IMR-90 (cell line): Measurements from ENCODE around the gene C20orf202. TPM values are rescaled to one million over a fixed set of nuclear protein-coding genes. Genes with fewer than 3 reads are reported as not detected.

Experiments
- ATAC-seq: fragments of 200-7000 bp; cut with Tn5 transposase; 2 replicates; pipeline ENCODE4 v1.9.1; 2020; ENCODE audit warnings: low read depth, mild to moderate bottlenecking, moderate library complexity
- BruUV-seq: library from RNA; stranded (reverse); fragments of 400-500 nt; replicated peaks from 2 replicates; lab custom pipeline; 2021; lab: Mats Ljungman, UMichigan
- CTCF ChIA-PET: fragments of 300-600 bp; formaldehyde crosslinking; extraction: SDS; loops from one replicate; lab custom pipeline; 2021; ENCODE audit warnings: antibody characterized with exemption; lab: Yijun Ruan, JAX
- POLR2A ChIA-PET: fragments of 300-600 bp; sonication (Branson Sonifier 250); formaldehyde crosslinking; loops from one replicate; lab custom pipeline; 2022; ENCODE audit warnings: antibody characterized with exemption; ENCODE audit not compliant: unreplicated experiment; lab: Charles Lee
- DNase-seq: peaks from one replicate; pipeline ENCODE4 v3.0.0; 2013
- H2AFZ ChIP-seq: replicated peaks from 2 replicates; pipeline ENCODE3; 2013; ENCODE audit warnings: low read length, mild to moderate bottlenecking; ENCODE audit not compliant: poor library complexity
- H2AK5ac ChIP-seq: 2 replicates; pipeline ENCODE4 v1.6.1; 2013; ENCODE audit warnings: low read depth, low read length, inconsistent platforms
- H2AK9ac ChIP-seq: replicated peaks from 2 replicates; pipeline ENCODE3; 2013; ENCODE audit warnings: mild to moderate bottlenecking, low read depth, low read length, moderate library complexity; ENCODE audit not compliant: poor library complexity
- H2BK120ac ChIP-seq: 2 replicates; pipeline ENCODE4 v1.6.1; 2013; ENCODE audit warnings: low read depth, low read length, inconsistent platforms
- H2BK15ac ChIP-seq: 3 replicates; pipeline ENCODE4 v1.6.1; 2013; ENCODE audit warnings: low read depth, low read length, inconsistent platforms
- H2BK20ac ChIP-seq: 2 replicates; pipeline ENCODE4 v1.6.1; 2013; ENCODE audit warnings: low read depth, mild to moderate bottlenecking, inconsistent platforms, low read length, moderate library complexity
- H2BK5ac ChIP-seq: 2 replicates; pipeline ENCODE4 v1.6.1; 2013; ENCODE audit warnings: mild to moderate bottlenecking, low read depth, low read length, inconsistent platforms; ENCODE audit not compliant: poor library complexity, severe bottlenecking
- H3K14ac ChIP-seq: replicated peaks from 2 replicates; pipeline ENCODE4 v1.6.1; 2013; ENCODE audit warnings: low read depth, low read length, inconsistent platforms
- H3K18ac ChIP-seq: 2 replicates; pipeline ENCODE4 v1.6.1; 2013; ENCODE audit warnings: low read depth, low read length, control low read depth
- H3K23ac ChIP-seq: 2 replicates; pipeline ENCODE4 v1.6.1; 2013; ENCODE audit warnings: low read depth, low read length, inconsistent platforms
- H3K27ac ChIP-seq: 2 replicates; pipeline ENCODE4 v1.5.1; 2013; ENCODE audit warnings: mild to moderate bottlenecking, control low read depth, low read length; ENCODE audit not compliant: insufficient read depth
- H3K27me3 ChIP-seq: 2 replicates; pipeline ENCODE4 v1.6.1; 2013; ENCODE audit warnings: low read length; ENCODE audit not compliant: control insufficient read depth, insufficient read depth
- H3K36me3 ChIP-seq: 2 replicates; pipeline ENCODE4 v1.6.1; 2013; ENCODE audit warnings: low read length, mixed read lengths; ENCODE audit not compliant: control insufficient read depth, insufficient read depth
- H3K4ac ChIP-seq: 2 replicates; pipeline ENCODE4 v1.6.1; 2013; ENCODE audit warnings: low read depth, low read length, inconsistent platforms
- H3K4me1 ChIP-seq: 2 replicates; pipeline ENCODE4 v1.6.1; 2013; ENCODE audit warnings: low read length, mixed read lengths; ENCODE audit not compliant: control insufficient read depth, insufficient read depth
- H3K4me2 ChIP-seq: 2 replicates; pipeline ENCODE4 v1.6.1; 2013; ENCODE audit warnings: low read depth, mild to moderate bottlenecking, control low read depth, low read length, moderate library complexity
- H3K4me3 ChIP-seq: 2 replicates; pipeline ENCODE4 v1.5.1; 2013; ENCODE audit warnings: low read depth, mild to moderate bottlenecking, control low read depth, low read length, moderate library complexity; ENCODE audit not compliant: insufficient read depth
- H3K56ac ChIP-seq: 2 replicates; pipeline ENCODE4 v1.6.1; 2013; ENCODE audit warnings: low read length, inconsistent platforms; ENCODE audit not compliant: insufficient read depth; ENCODE audit errors: extremely low read depth
- H3K79me1 ChIP-seq, 2 experiments: 2 replicates each; pipeline ENCODE4 v1.6.1; 2013; ENCODE audit warnings: low read length in 2 of 2, inconsistent platforms in 1 of 2, low read depth in 1 of 2
- H3K9ac ChIP-seq: 2 replicates; pipeline ENCODE4 v1.6.1; 2013; ENCODE audit warnings: low read depth, low read length, control low read depth
- H3K9me1 ChIP-seq: 2 replicates; pipeline ENCODE4 v1.6.1; 2013; ENCODE audit warnings: low read length, inconsistent platforms; ENCODE audit not compliant: insufficient read depth
- H3K9me3 ChIP-seq: 2 replicates; pipeline ENCODE4 v1.6.1; 2013; ENCODE audit warnings: low read length; ENCODE audit not compliant: control insufficient read depth, insufficient read depth
- H4K20me1 ChIP-seq: 2 replicates; pipeline ENCODE4 v1.6.1; 2013; ENCODE audit warnings: low read length, inconsistent platforms; ENCODE audit not compliant: insufficient read depth
- H4K5ac ChIP-seq: 2 replicates; pipeline ENCODE4 v1.6.1; 2013; ENCODE audit warnings: mild to moderate bottlenecking, low read depth, low read length, control low read depth
- H4K8ac ChIP-seq, 2 experiments: 2 replicates each; pipeline ENCODE4 v1.6.1; 2013; ENCODE audit warnings: low read depth in 2 of 2, low read length in 2 of 2, control low read depth in 1 of 2, inconsistent platforms in 1 of 2
- H4K91ac ChIP-seq: 2 replicates; pipeline ENCODE4 v1.6.1; 2013; ENCODE audit warnings: low read depth, low read length, inconsistent platforms; ENCODE audit not compliant: insufficient read depth
- BHLHE40 ChIP-seq: fragments of 150-350 bp; IDR thresholded peaks from 2 replicates; pipeline ENCODE4 v1.6.1; 2016; ENCODE audit warnings: mild to moderate bottlenecking, low read depth, low read length
- CEBPB ChIP-seq: IDR thresholded peaks from 2 replicates; pipeline ENCODE4 v1.6.1; 2012; ENCODE audit warnings: low read depth, low read length, improper control_type of control experiment
- CHD1 ChIP-seq: IDR thresholded peaks from 2 replicates; pipeline ENCODE4 v1.6.1; 2012; ENCODE audit warnings: low read depth, low read length, improper control_type of control experiment
- CTCF ChIP-seq: conservative IDR thresholded peaks from 2 replicates; pipeline ENCODE4 v1.5.1; 2012; ENCODE audit warnings: mild to moderate bottlenecking, low read depth, low read length, improper control_type of control experiment
- ELK1 ChIP-seq: fragments of 150-350 bp; IDR thresholded peaks from 2 replicates; pipeline ENCODE4 v1.6.1; 2016; ENCODE audit warnings: low read depth, mild to moderate bottlenecking, low read length, moderate library complexity, borderline replicate concordance
- FOS ChIP-seq: fragments of 150-350 bp; IDR thresholded peaks from 2 replicates; pipeline ENCODE4 v1.6.1; 2016; ENCODE audit warnings: low read depth, low read length
- MAFK ChIP-seq: IDR thresholded peaks from 2 replicates; pipeline ENCODE4 v1.6.1; 2012; ENCODE audit warnings: low read depth, low read length, improper control_type of control experiment
- MAZ ChIP-seq: IDR thresholded peaks from 2 replicates; pipeline ENCODE4 v1.6.1; 2012; ENCODE audit warnings: low read depth, mild to moderate bottlenecking, low read length, improper control_type of control experiment, moderate library complexity, borderline replicate concordance
- MXI1 ChIP-seq: IDR thresholded peaks from 2 replicates; pipeline ENCODE4 v1.6.1; 2012; ENCODE audit warnings: low read depth, mild to moderate bottlenecking, low read length, moderate library complexity, borderline replicate concordance
- NFE2L2 ChIP-seq: fragments of 150-350 bp; IDR thresholded peaks from 2 replicates; pipeline ENCODE4 v1.6.1; 2016; ENCODE audit warnings: low read depth, mild to moderate bottlenecking, low read length
- POLR2A ChIP-seq: IDR thresholded peaks from 2 replicates; pipeline ENCODE4 v1.6.1; 2012; ENCODE audit warnings: mild to moderate bottlenecking, low read depth, low read length
- RAD21 ChIP-seq: IDR thresholded peaks from 2 replicates; pipeline ENCODE4 v1.6.1; 2012; ENCODE audit warnings: low read length, improper control_type of control experiment
- RCOR1 ChIP-seq: IDR thresholded peaks from 2 replicates; pipeline ENCODE4 v1.6.1; 2012; ENCODE audit warnings: mild to moderate bottlenecking, low read length, improper control_type of control experiment; ENCODE audit not compliant: insufficient replicate concordance
- RFX5 ChIP-seq: IDR thresholded peaks from 2 replicates; pipeline ENCODE4 v1.8.0; 2012; ENCODE audit warnings: low read depth, mild to moderate bottlenecking, low read length, moderate library complexity
- SMC3 ChIP-seq: fragments of 150-350 bp; IDR thresholded peaks from 2 replicates; pipeline ENCODE4 v1.6.1; 2016; ENCODE audit warnings: low read depth, mild to moderate bottlenecking, antibody characterized with exemption, low read length, moderate library complexity
- USF2 ChIP-seq: fragments of 150-350 bp; IDR thresholded peaks from 2 replicates; pipeline ENCODE4 v1.6.1; 2017; ENCODE audit warnings: mild to moderate bottlenecking, antibody characterized with exemption, low read length, low read depth
- WGBS, 2 experiments: methylation state at CpG; one replicate each; pipeline versions ENCODE4 v1.1.5 to v1.1.7; 2013; ENCODE audit warnings: missing lambda C conversion rate in 2 of 2; ENCODE audit not compliant: insufficient read length in 1 of 2; ENCODE audit errors: extremely low coverage in 2 of 2; 5-methylcytosine and 5-hydroxymethylcytosine counted together
- dilution Hi-C: fragments of 300-500 bp; cut with HindIII; formaldehyde crosslinking; loops from one replicate; pipeline ENCODE4 v1.14.3; 2018; ENCODE audit warnings: low sequenced_read_pairs; ENCODE audit not compliant: unreplicated experiment
- in situ Hi-C: fragments of 300-500 bp; cut with MboI; formaldehyde crosslinking; loops from 3 replicates; pipeline ENCODE4 v1.14.3; 2019; ENCODE audit warnings: low sequenced_read_pairs, inconsistent platforms, mixed read lengths
- intact Hi-C: fragments of 100-400 bp; cut with micrococcal nuclease; formaldehyde crosslinking; loops from 2 replicates; pipeline ENCODE4 v1.10.0; 2022
- polyA plus RNA-seq, 3 experiments: library from polyadenylated mRNA; depleted of rRNA; stranded (reverse); fragments of >200 nt; gene quantifications; 2 replicates each; pipeline ENCODE4 v1.2.3, GENCODE V29; 2012; ENCODE audit warnings: low replicate concordance in 1 of 3
- total RNA-seq: library from RNA; depleted of rRNA; stranded (reverse); fragments of >200 nt; gene quantifications from 2 replicates; pipeline ENCODE4 v1.2.3, GENCODE V29; 2012

C20orf202 gene
- total and polyA plus RNA-seq, 2 of the 4 experiments (the other 2 are of a cell fraction): not detected

GRCh38 chr20:1160991-1161390 is 42.3 kb upstream of the C20orf202 start:
- H3K56ac ChIP-seq: no peak overlapping the region

More at GRCh38 chr20:1160991-1161390, 42.3 kb upstream of the C20orf202 start:
- ChIA-PET CTCF (no interaction called here), POLR2A (no interaction called here)
- in situ Hi-C loops: no loop called here
- no peaks in the 10 kb centered on the region for H3K4me1 ChIP-seq
- H3K27me3 ChIP-seq: no peaks in the 10 kb centered on the region
- H2BK20ac ChIP-seq: no peak overlapping the region
- H3K9me1 ChIP-seq: peaks cover 16% of the 10 kb centered on the region
- H3K14ac ChIP-seq: no peak overlapping the region
- H2BK120ac ChIP-seq: no peak overlapping the region
- no peak overlapping the region for H4K8ac ChIP-seq
- no peak overlapping the region for H2BK5ac ChIP-seq
- no peak overlapping the region for H4K91ac ChIP-seq
- TF ChIP-seq CTCF (no peak), CHD1 (no peak), NFE2L2 (no peak), RCOR1 (no peak), CEBPB (no peak), MAFK (no peak), USF2 (no peak), MAZ (no peak), FOS (no peak), RAD21 (no peak), SMC3 (no peak), BHLHE40 (no peak), RFX5 (no peak), POLR2A (no peak), MXI1 (no peak), ELK1 (no peak)
- peaks cover 8% of the 10 kb centered on the region; the same call in 1 of the 2 replicates for H4K20me1 ChIP-seq
- H4K5ac ChIP-seq: no peak overlapping the region
- H3K4me2 ChIP-seq: no peak overlapping the region
- no peak overlapping the region for H3K4ac ChIP-seq
- no peak overlapping the region for H2AK5ac ChIP-seq
- H3K79me1 ChIP-seq: peaks cover 3 to 16% of the 10 kb centered on the region in 2 experiments; a peak in 3 of 4 replicates
- no peak overlapping the region for H3K23ac ChIP-seq
- no peak overlapping the region for H3K9ac ChIP-seq
- H3K4me3 ChIP-seq: no peak overlapping the region
- no peaks in the 10 kb centered on the region for H3K9me3 ChIP-seq
- intact Hi-C loops: no loop called here
- ATAC-seq: no peak
- H2BK15ac ChIP-seq: no peak overlapping the region
- peak overlapping the region; percentile 33 for H2AFZ ChIP-seq
- BruUV-seq: no TSS peak
- WGBS, 2 experiments: 86% methylated on average over 3 of the region's 12 CpGs; no CpG with 5 or more reads in 1 of the 2 experiments
- no peak overlapping the region for H3K18ac ChIP-seq
- DNase-seq: no peak
- dilution Hi-C loops: no loop called here
- peak overlapping the region; percentile 61 for H2AK9ac ChIP-seq
- peaks cover 49% of the 10 kb centered on the region for H3K36me3 ChIP-seq
- H3K27ac ChIP-seq: no peak overlapping the region
